ENCODE data around the gene IFNAR1. TPM values are rescaled to one million over a fixed set of nuclear protein-coding genes. Genes with fewer than 3 reads are reported as not detected.

Gene IFNAR1
- total and polyA plus RNA-seq, 2 experiments from 2014 or later, result 14.0 to 18.7 TPM

GRCh38 chr21:33325222-33326067, 675 bp downstream of the IFNAR1 start:
- H3K9me2 ChIP-seq (ENCODE audit: insufficient read depth), result peaks cover 7% of the 10 kb centered on the region; the same call in 1 of the 2 replicates
- H3K27ac ChIP-seq (ENCODE audit: low read depth), result peak overlapping the region; percentile 88
- no peaks in the 10 kb centered on the region for H3K27me3 ChIP-seq (ENCODE audit: insufficient read depth)
- peak; percentile 3; the same call in 2 of the 3 replicates for ATAC-seq
- peak; percentile 24 for DNase-seq (ENCODE audit: low spot score)
- Mint-ChIP-seq H3K4me1 (no peaks in the 10 kb centered on the region), H3K27me3 (ENCODE audit: insufficient read depth, low read depth, poor library complexity) (peaks cover under 1% of the 10 kb centered on the region), H3K4me3 (no peak overlapping the region), H3K27ac (no peak overlapping the region), H3K36me3 (ENCODE audit: low read depth) (peaks cover 13% of the 10 kb centered on the region), H3K9me3 (0 out of 3 replicates have a peak, but pooled peaks cover 2% of the 10 kb centered on the region)
- H3F3A ChIP-seq (replicated peaks; ENCODE audit: low read depth), result 0 out of 2 replicates have a peak, but pooled peaks cover 3% of the 10 kb centered on the region
- peak overlapping the region; percentile 100 for H2AFZ ChIP-seq
- no peaks in the 10 kb centered on the region for H3K36me3 ChIP-seq (ENCODE audit: insufficient read depth)
- H3K4me2 ChIP-seq, result peak overlapping the region; percentile 97
- peaks cover 48% of the 10 kb centered on the region for H3K79me2 ChIP-seq (replicated peaks; ENCODE audit: insufficient read depth)
- peak overlapping the region; percentile 84 for H3K4me3 ChIP-seq
- H4K20me1 ChIP-seq (replicated peaks; ENCODE audit: insufficient read depth), result peaks cover 3% of the 10 kb centered on the region
- TF ChIP-seq EZH2 (IDR thresholded peaks at IDR 0.05; ENCODE audit: low read depth, unreplicated experiment) (peak; percentile 23), ETS1 (IDR thresholded peaks at IDR 0.05) (no peak)
- H3K4me1 ChIP-seq (ENCODE audit: insufficient read depth), result no peaks in the 10 kb centered on the region

- Histone ChIP-seq H3K79me2 (replicated peaks; ENCODE audit: insufficient read depth) (peaks cover 52% of the 10 kb centered on the region), H3K27ac (ENCODE audit: low read depth) (no peak overlapping the region), H3K4me1 (ENCODE audit: insufficient read depth) (no peaks in the 10 kb centered on the region), H3K4me2 (no peak overlapping the region), H3F3A (replicated peaks; ENCODE audit: low read depth) (no peaks in the 10 kb centered on the region), H3K27me3 (ENCODE audit: insufficient read depth) (no peaks in the 10 kb centered on the region), H3K9me2 (ENCODE audit: insufficient read depth) (peaks cover 7% of the 10 kb centered on the region; the same call in 1 of the 2 replicates), H2AFZ (no peak overlapping the region), H3K4me3 (no peak overlapping the region), H3K36me3 (ENCODE audit: insufficient read depth) (no peaks in the 10 kb centered on the region), H4K20me1 (replicated peaks; ENCODE audit: insufficient read depth) (peaks cover 3% of the 10 kb centered on the region)
- Mint-ChIP-seq H3K27ac (no peak overlapping the region), H3K4me1 (no peaks in the 10 kb centered on the region), H3K27me3 (ENCODE audit: insufficient read depth, low read depth, poor library complexity) (peaks cover 1% of the 10 kb centered on the region), H3K4me3 (no peak overlapping the region), H3K9me3 (peaks cover 4% of the 10 kb centered on the region; the same call in 2 of the 3 replicates), H3K36me3 (ENCODE audit: low read depth) (peaks cover 29% of the 10 kb centered on the region)
- DNase-seq (ENCODE audit: low spot score) (no peak), ATAC-seq (no peak)
- TF ChIP-seq REST (IDR thresholded peaks at IDR 0.05; ENCODE audit: unreplicated experiment) (no peak), EZH2 (IDR thresholded peaks at IDR 0.05; ENCODE audit: low read depth, unreplicated experiment) (no peak), ZNF114 (CRISPR knock-in tag; IDR thresholded peaks at IDR 0.05) (no peak), NANOG (IDR thresholded peaks at IDR 0.05; ENCODE audit: borderline replicate concordance) (no peak), EZH2phosphoT487 (IDR thresholded peaks at IDR 0.05; ENCODE audit: unreplicated experiment) (no peak), JUNB (IDR thresholded peaks at IDR 0.05; ENCODE audit: unreplicated experiment) (no peak), CREB1 (CRISPR knock-in tag; IDR thresholded peaks at IDR 0.05; ENCODE audit: low read depth) (no peak), STAT1 (IDR thresholded peaks at IDR 0.05; ENCODE audit: unreplicated experiment) (no peak), CTCF (conservative IDR thresholded peaks at IDR 0.05; ENCODE audit: low read depth in 2 of 2) (no peak)
Observed at GRCh38 chr21:33327326-33327725, 2.6 kb downstream of the IFNAR1 start.
